GM10248 (cell line): Measurements from ENCODE around the gene OSBPL1A.
A peak's percentile ranks its signal among the peaks of the same experiment; 100 is the strongest.

Experiments
- CTCF ChIA-PET: fragments of 300-600 bp; sonication (Branson Sonifier 250); formaldehyde crosslinking; extraction: SDS; loops from one replicate; lab custom pipeline; 2021; ENCODE audit warnings: antibody characterized with exemption; lab: Yijun Ruan, JAX
- POLR2A ChIA-PET: fragments of 350-650 bp; sonication (Branson Sonifier 250); formaldehyde crosslinking; extraction: SDS; loops from one replicate; lab custom pipeline; 2020; ENCODE audit warnings: antibody characterized with exemption; lab: Yijun Ruan, JAX
- DNase-seq: peaks from one replicate; pipeline ENCODE4 v3.0.0; 2012; ENCODE audit errors: extremely low spot score
- CTCF ChIP-seq: IDR thresholded peaks from 2 replicates; pipeline ENCODE4 v1.5.1; 2012; ENCODE audit warnings: mild to moderate bottlenecking, low read depth; ENCODE audit errors: extremely low read depth, missing control alignments, control extremely low read depth

OSBPL1A gene

DNA sequence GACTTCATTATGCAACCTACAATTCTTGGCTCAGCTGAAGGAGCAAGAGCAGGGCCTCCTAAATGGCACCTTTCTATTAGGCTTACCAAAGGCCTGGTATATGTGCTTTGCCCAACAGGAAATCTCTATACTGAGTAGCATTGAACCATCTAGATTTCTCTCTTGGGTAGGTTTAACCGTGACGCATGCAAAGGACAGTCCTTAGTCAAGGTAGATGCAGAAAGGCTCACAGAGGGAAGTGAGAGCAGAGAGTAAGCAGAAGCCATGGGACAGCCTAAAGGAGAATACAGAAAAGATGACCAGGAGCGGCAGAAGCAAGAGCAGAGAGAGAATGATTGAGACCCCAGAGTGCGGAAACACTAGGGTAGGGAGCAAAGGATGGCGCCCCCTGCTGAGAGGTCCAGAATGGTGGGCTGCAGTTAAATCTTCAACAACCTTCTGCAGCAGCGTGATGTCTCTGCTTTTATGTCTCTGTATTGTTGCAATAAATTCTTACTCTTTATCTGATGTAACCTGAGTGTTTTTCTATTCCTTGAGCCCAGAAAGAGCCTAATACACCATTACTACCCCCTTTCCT is 4.7 kb upstream of the OSBPL1A start:
- DNase-seq: no peak
- POLR2A ChIA-PET: no interaction called here
- CTCF ChIA-PET: no interaction called here
- peak; percentile 7 for TF ChIP-seq CTCF

DNA sequence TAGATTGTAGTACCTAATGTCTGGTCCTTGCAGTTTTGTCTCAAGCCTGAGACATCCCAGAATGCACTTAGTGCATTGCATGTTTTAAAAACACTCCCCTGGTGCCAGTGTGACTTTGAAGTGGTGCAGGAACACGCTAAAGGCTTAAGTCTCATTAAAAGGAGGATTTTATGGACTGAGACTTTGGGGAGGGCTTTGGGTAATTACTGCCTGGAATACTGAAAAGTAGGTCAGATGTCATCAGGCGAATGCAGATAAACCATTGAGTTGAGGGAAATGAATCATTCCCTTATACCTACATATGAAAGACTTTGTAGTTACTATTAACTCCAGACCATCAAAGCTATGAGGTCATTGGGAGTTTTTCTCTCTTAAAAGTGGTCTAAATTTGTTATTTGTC is 3.0 kb upstream of the OSBPL1A start:
- TF ChIP-seq CTCF: no peak
- ChIA-PET POLR2A (no interaction called here), CTCF (no interaction called here)
- no peak for DNase-seq

DNA sequence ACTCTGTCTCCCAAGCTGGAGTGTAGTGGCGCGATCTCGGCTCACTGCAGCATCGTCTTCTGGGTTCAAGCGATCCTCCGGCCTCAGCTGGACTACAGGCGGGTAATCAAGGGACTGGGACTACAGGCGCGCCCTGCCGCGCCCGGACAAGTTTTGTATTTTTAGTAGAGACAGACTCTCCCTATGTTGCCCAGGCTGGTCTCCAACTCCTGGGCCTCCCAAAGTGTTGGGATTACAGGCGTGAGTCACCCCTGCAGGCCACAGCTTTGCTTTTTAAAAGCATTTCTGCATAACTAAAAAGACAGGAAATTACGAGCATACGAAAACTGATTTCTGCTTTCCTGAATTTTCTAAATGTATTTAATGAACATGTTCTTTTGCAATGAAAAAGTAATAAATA is 916 bp upstream of the OSBPL1A start:
- no peak for TF ChIP-seq CTCF
- CTCF ChIA-PET: no interaction called here
- no peak for DNase-seq
- POLR2A ChIA-PET: no interaction called here

GRCh38 chr18:24397131-24397693 is 412 bp downstream of the OSBPL1A start:
- POLR2A ChIA-PET: no interaction called here
- DNase-seq: no peak
- CTCF ChIA-PET: no interaction called here
- no peak for TF ChIP-seq CTCF

GRCh38 chr18:24396082-24396633 is 1.5 kb downstream of the OSBPL1A start:
- TF ChIP-seq CTCF: no peak
- ChIA-PET CTCF (no interaction called here), POLR2A (no interaction called here)
- DNase-seq: no peak

- POLR2A ChIA-PET: interaction anchor here (0.6 kb wide), 1 partner anchor 13 kb away, joined by 3 read pairs; no protein-coding TSS in a partner anchor
- TF ChIP-seq CTCF: no peak
- DNase-seq: no peak
- CTCF ChIA-PET: no interaction called here
Observed at GRCh38 chr18:24395049-24395795, 2.4 kb downstream of the OSBPL1A start.
